ENCODE data around the gene PRPH. TPM values are rescaled to one million over a fixed set of nuclear protein-coding genes. Genes with fewer than 3 reads are reported as not detected.

The PRPH gene
- total RNA-seq, 2 donors from 2014 or later = 0.75 TPM; not detected in 1

DNA sequence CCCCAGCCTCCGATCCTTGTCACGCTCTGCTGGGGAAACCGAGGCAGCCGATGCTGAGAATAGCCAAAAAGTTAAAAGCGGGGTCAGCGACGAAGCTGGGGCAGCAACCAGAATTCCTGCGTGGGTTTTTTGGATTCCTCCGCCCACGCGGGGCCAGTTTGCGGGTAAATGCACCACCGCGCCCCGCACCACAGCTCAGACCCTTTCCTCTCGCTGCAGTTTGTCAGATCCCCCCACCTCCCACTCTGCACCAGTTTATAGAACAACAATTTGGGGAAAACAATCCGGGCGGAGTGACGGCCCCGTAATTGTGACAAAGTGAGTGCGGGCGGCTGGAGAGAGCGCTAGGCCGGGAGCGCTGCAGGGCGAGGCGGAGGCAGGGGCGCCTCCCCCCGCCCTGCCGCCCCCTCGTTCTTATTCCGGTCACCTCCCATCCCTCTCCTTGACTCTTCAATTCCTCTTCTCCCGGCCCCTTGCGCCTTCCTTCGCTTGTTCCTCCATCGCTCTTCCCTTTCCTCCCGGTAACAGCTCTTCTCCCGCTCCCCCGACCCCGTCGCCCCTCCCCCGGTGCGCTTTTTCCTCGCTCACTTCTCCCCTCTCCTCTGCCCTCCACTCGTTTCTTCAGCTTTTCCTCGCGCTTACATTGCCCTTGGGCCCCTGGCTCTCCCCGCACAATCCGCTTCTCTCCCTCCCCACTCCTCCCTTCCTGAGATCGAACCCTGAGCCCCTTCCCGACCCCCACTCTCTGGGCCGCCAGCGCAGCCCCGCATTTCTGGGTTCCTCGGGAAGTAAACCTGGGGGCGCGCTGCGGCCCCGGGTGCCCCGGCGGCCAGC is 51.1 kb downstream of the PRPH start:
- DNase-seq (ENCODE audit: low spot score) = no peak
- Histone ChIP-seq H3K36me3 (no peaks in the 10 kb centered on the region), H3K27me3 (peaks cover 10 to 28% of the 10 kb centered on the region in 2 donors), H3K9me3 (no peaks in the 10 kb centered on the region), H3K4me3 (peak overlapping the region; percentile 29 to 54), H3K4me1 (peaks cover 3 to 58% of the 10 kb centered on the region in 2 donors), H3K27ac (no peak overlapping the region)
- TF ChIP-seq, protein P1, sequence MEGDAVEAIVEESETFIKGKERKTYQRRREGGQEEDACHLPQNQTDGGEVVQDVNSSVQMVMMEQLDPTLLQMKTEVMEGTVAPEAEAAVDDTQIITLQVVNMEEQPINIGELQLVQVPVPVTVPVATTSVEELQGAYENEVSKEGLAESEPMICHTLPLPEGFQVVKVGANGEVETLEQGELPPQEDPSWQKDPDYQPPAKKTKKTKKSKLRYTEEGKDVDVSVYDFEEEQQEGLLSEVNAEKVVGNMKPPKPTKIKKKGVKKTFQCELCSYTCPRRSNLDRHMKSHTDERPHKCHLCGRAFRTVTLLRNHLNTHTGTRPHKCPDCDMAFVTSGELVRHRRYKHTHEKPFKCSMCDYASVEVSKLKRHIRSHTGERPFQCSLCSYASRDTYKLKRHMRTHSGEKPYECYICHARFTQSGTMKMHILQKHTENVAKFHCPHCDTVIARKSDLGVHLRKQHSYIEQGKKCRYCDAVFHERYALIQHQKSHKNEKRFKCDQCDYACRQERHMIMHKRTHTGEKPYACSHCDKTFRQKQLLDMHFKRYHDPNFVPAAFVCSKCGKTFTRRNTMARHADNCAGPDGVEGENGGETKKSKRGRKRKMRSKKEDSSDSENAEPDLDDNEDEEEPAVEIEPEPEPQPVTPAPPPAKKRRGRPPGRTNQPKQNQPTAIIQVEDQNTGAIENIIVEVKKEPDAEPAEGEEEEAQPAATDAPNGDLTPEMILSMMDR (IDR thresholded peaks at IDR 0.05) = no peak

DNA sequence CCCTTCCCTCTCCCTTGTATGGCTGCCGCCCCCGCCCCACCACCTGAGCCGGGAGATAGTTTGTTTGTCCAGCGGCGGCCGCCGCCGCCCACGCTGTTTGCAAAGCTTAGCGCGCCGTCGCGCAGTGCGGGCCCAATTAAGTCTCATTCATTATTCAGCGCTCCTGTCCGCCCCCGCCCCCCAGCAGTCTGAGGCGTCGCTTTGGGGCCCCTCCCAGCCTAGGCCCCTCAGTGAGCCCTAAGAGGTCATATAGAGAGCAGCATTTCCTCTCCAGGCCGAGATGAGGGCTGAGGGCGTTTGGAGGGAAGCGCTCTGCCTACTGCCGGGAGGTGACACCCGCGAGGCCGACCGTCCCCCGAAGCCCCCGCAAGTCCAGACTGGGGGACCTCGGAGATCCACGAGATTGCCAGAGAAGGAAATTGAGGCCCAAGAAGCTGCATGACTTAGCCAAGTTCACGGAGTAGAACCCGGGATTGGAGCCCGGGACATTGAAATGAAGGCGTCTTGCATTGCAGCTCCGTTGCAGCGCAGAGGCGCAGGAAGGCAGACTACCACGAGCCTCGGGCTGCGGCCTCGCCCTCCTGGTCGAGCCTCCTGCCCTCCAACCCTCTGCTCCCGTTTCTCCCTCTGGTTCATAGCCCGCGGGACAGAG is 51.8 kb downstream of the PRPH start, which contains the start of gene DNAJC22:
TSS of gene DNAJC22 (plus strand) at position 230 of the 652 bp plus-strand sequence. CDS start 1,985 bp downstream, outside the sequence.
- TF ChIP-seq, protein P1 (IDR thresholded peaks at IDR 0.05) = no peak
- H3K9me3 ChIP-seq = no peaks in the 10 kb centered on the region
- H3K4me3 ChIP-seq = peak within 1 kb of the TSS; percentile 29 to 54
- no peak for DNase-seq (ENCODE audit: low spot score)
- H3K27me3 ChIP-seq = peaks cover 10 to 28% of the 10 kb centered on the region in 2 donors
- no peak within 1 kb of the TSS for H3K27ac ChIP-seq
- H3K4me1 ChIP-seq = peaks cover 3 to 56% of the 10 kb centered on the region in 2 donors
- H3K36me3 ChIP-seq = no peaks in the 10 kb centered on the region

DNA sequence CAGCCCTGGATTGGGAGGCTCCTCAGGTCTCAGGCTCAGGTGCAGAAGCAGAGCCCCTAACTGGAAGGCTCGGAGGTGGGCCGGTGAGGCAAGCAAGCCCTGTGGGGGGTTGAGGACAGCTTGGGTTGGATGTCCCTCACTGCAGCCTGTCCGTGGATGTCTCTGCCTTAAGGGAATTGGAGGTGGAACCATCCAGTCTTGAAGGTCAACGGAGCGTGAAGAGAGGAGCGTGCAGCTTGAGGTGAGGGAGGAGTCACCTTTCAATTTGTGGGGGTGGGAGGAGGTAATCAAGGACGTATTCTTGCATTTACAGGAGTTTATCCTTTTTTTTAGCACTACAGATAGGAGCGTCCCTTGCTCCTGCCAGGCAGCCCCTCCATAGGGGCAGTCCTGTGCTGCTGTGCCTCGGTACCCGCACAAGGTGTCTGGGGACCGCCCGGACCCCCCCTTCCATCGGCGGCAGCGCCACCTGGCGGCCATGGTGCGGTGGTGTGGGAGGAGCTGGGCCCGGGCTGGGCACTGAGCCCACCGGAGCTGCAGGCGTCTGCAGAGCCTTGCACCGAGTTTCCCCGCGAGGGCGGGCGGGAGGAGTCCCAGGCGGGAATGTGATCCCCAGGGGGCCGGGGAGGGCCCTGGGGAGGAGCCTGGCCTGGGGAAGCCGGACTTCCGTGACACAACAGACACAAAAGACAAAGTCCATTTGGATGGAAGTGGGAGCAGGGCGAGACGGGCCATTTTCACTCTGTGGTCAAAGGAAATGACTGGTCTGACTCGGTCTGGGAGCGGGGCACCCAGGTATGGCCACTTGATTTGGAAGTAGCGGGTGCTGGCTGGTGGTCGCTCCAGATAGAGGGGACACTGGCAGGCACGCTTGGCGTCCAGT is 52.6 kb downstream of the PRPH start:
- H3K9me3 ChIP-seq = no peaks in the 10 kb centered on the region
- H3K36me3 ChIP-seq = no peaks in the 10 kb centered on the region
- H3K27me3 ChIP-seq = peaks cover 10 to 28% of the 10 kb centered on the region in 2 donors
- peak; percentile 64 for DNase-seq (ENCODE audit: low spot score)
- TF ChIP-seq, protein P1 (IDR thresholded peaks at IDR 0.05) = peak; percentile 95 to 97
- H3K27ac ChIP-seq = no peak overlapping the region
- peak overlapping the region; percentile 12 to 54 for H3K4me3 ChIP-seq
- peaks cover 3 to 49% of the 10 kb centered on the region in 2 donors for H3K4me1 ChIP-seq

Other genes with a start within 250 kb of the PRPH start
- 10 to 100 TPM; 39.9 to 49.1 TPM for gene KMT2D, start 234.4 kb upstream of the PRPH start, total RNA-seq
- under 1 TPM in 1 of 2 donors, not detected in 1; 0.35 TPM for gene RHEBL1, start 225.2 kb upstream of the PRPH start, total RNA-seq
- under 1 TPM; 0.35 to 0.56 TPM for gene DHH, start 200.3 kb upstream of the PRPH start, total RNA-seq
- gene LMBR1L, start 184.3 kb upstream of the PRPH start, total RNA-seq = 10 to 100 TPM; 14.6 to 19.2 TPM
- gene TUBA1B, start 163.8 kb upstream of the PRPH start, total RNA-seq = 100 to 1,000 TPM; 348 to 654 TPM
- gene TUBA1A, start 106.1 kb upstream of the PRPH start, total RNA-seq = 100 to 1,000 TPM; 131 to 241 TPM
- gene TUBA1C, start 30.1 kb upstream of the PRPH start, total RNA-seq = 100 to 1,000 TPM in 1 of 2 donors, 10 to 100 TPM in 1; 64.4 to 145 TPM
- gene TROAP, start 28.1 kb downstream of the PRPH start, total RNA-seq = under 1 TPM in 1 of 2 donors, not detected in 1; 0.48 TPM
- gene C1QL4, start 42.0 kb downstream of the PRPH start, total RNA-seq = not detected
- gene DNAJC22, start 51.7 kb downstream of the PRPH start, total RNA-seq = 1 to 10 TPM in 1 of 2 donors, under 1 TPM in 1; 0.93 to 1.2 TPM
- gene SPATS2, start 72.3 kb downstream of the PRPH start, total RNA-seq = 1 to 10 TPM; 4.6 to 7.6 TPM
- 1 to 10 TPM in 1 of 2 donors, under 1 TPM in 1; 0.19 to 1.0 TPM for gene KCNH3, start 243.9 kb downstream of the PRPH start, total RNA-seq

All from right atrium auricular region (tissue), 2 donors.